ENCODE data around the gene KCNC4. TPM values are rescaled to one million over a fixed set of nuclear protein-coding genes. Genes with fewer than 3 reads are reported as not detected.
A peak's percentile ranks its signal among the peaks of the same experiment; 100 is the strongest.

KCNC4 gene
- polyA plus RNA-seq, 1 donor from 2014 or later: 0.57 TPM

DNA sequence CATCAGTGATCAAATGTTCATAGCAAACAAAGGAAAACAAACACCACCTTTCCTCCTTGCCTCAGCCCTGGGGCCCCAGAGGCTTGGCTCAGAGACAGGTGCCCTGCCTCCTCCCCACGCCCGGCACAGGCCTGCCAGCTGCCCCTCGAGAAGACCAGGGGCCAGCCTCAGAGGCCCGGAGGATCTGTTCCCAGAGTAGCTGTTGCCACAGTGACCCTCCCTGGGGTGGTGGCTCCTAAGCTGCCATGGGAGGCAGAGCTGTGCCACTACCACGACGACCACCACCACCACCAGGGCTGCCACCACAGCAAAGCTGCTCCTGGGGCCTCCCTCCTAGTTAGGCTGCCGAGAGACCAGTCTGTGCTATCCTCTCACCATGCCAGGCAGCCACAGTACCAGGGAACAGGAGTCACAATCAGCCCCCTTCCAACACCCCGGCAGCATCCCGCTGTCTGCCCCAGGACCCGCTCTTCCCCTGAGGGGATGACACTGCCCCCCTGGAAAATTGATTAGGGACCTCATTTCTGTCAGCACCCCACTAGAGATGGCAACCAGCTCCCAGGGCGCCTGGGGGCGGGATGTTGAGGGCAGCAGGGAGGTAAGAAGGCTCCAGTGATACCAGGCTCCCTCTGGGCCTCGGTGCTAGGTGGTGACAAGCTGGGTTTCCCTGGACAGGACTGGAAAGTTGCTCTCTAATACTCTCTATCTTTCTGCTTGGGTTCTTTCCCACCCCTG is 30.5 kb downstream of the KCNC4 start:
- H3K9ac ChIP-seq (ENCODE audit: low read length): no peak overlapping the region
- H3F3A ChIP-seq (ENCODE audit: insufficient read depth, low read length, poor library complexity, severe bottlenecking): no peaks in the 10 kb centered on the region
- H3K4me2 ChIP-seq (ENCODE audit: low read length): no peak overlapping the region
- TF ChIP-seq RAD21 (conservative IDR thresholded peaks at IDR 0.05): no peak
- no peaks in the 10 kb centered on the region for H3K9me3 ChIP-seq (ENCODE audit: low read length)
- no peaks in the 10 kb centered on the region for H3K79me2 ChIP-seq (replicated peaks; ENCODE audit: insufficient read depth, low read length)
- H3K9me2 ChIP-seq (ENCODE audit: insufficient read depth, low read length): no peaks in the 10 kb centered on the region
- peak overlapping the region; percentile 73 for H3K27ac ChIP-seq (ENCODE audit: low read length)
- no peak overlapping the region for H3K4me3 ChIP-seq (ENCODE audit: low read length)
- no peaks in the 10 kb centered on the region for H4K20me1 ChIP-seq (ENCODE audit: insufficient read depth)
- no peaks in the 10 kb centered on the region for H3K27me3 ChIP-seq (ENCODE audit: insufficient read depth, low read depth, low read length)
- no peaks in the 10 kb centered on the region for H3K36me3 ChIP-seq (ENCODE audit: insufficient read depth, low read length)
- no peak overlapping the region for H2AFZ ChIP-seq (ENCODE audit: low read depth, low read length)

DNA sequence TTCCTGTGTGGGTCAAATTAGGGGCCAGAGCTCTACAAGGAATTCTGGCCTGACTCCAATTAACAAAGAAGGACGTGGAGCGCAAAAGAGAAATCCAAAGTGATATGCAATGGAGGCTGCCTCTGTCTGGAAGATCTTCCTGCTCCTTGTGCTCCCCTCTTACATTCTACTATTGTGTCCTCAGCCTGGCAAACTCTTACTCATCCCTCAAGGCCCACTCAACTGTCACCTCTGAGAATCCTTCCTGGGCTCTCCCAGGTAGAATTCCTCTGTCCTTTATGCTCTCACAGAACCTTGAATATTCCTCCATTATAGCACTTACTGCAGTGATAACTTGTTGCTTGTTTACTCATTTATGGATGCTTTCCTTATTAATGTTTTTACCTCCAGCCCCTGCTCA is 31.4 kb downstream of the KCNC4 start:
- Histone ChIP-seq H3F3A (ENCODE audit: insufficient read depth, low read length, poor library complexity, severe bottlenecking) (no peaks in the 10 kb centered on the region), H4K20me1 (ENCODE audit: insufficient read depth) (no peaks in the 10 kb centered on the region), H3K9me3 (ENCODE audit: low read length) (no peaks in the 10 kb centered on the region), H3K4me3 (ENCODE audit: low read length) (no peak overlapping the region), H3K9me2 (ENCODE audit: insufficient read depth, low read length) (no peaks in the 10 kb centered on the region), H3K9ac (ENCODE audit: low read length) (no peak overlapping the region), H2AFZ (ENCODE audit: low read depth, low read length) (no peak overlapping the region), H3K36me3 (ENCODE audit: insufficient read depth, low read length) (no peaks in the 10 kb centered on the region), H3K79me2 (replicated peaks; ENCODE audit: insufficient read depth, low read length) (no peaks in the 10 kb centered on the region), H3K27ac (ENCODE audit: low read length) (no peak overlapping the region), H3K27me3 (ENCODE audit: insufficient read depth, low read depth, low read length) (no peaks in the 10 kb centered on the region), H3K4me2 (ENCODE audit: low read length) (no peak overlapping the region)
- no peak for TF ChIP-seq MXI1 (conservative IDR thresholded peaks at IDR 0.05; ENCODE audit: poor library complexity, severe bottlenecking)
- TF ChIP-seq EZH2 (IDR thresholded peaks at IDR 0.05; ENCODE audit: borderline replicate concordance, insufficient read depth, low read length, poor library complexity, severe bottlenecking): no peak
- TF ChIP-seq, protein P1, sequence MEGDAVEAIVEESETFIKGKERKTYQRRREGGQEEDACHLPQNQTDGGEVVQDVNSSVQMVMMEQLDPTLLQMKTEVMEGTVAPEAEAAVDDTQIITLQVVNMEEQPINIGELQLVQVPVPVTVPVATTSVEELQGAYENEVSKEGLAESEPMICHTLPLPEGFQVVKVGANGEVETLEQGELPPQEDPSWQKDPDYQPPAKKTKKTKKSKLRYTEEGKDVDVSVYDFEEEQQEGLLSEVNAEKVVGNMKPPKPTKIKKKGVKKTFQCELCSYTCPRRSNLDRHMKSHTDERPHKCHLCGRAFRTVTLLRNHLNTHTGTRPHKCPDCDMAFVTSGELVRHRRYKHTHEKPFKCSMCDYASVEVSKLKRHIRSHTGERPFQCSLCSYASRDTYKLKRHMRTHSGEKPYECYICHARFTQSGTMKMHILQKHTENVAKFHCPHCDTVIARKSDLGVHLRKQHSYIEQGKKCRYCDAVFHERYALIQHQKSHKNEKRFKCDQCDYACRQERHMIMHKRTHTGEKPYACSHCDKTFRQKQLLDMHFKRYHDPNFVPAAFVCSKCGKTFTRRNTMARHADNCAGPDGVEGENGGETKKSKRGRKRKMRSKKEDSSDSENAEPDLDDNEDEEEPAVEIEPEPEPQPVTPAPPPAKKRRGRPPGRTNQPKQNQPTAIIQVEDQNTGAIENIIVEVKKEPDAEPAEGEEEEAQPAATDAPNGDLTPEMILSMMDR (IDR thresholded peaks at IDR 0.05; ENCODE audit: poor library complexity, severe bottlenecking): no peak
- no peak for TF ChIP-seq TAF1 (IDR thresholded peaks at IDR 0.05; ENCODE audit: low read depth)
- TF ChIP-seq SMC3 (conservative IDR thresholded peaks at IDR 0.05; ENCODE audit: poor library complexity): no peak
- TF ChIP-seq RAD21 (conservative IDR thresholded peaks at IDR 0.05): no peak
- TF ChIP-seq, protein P2, sequence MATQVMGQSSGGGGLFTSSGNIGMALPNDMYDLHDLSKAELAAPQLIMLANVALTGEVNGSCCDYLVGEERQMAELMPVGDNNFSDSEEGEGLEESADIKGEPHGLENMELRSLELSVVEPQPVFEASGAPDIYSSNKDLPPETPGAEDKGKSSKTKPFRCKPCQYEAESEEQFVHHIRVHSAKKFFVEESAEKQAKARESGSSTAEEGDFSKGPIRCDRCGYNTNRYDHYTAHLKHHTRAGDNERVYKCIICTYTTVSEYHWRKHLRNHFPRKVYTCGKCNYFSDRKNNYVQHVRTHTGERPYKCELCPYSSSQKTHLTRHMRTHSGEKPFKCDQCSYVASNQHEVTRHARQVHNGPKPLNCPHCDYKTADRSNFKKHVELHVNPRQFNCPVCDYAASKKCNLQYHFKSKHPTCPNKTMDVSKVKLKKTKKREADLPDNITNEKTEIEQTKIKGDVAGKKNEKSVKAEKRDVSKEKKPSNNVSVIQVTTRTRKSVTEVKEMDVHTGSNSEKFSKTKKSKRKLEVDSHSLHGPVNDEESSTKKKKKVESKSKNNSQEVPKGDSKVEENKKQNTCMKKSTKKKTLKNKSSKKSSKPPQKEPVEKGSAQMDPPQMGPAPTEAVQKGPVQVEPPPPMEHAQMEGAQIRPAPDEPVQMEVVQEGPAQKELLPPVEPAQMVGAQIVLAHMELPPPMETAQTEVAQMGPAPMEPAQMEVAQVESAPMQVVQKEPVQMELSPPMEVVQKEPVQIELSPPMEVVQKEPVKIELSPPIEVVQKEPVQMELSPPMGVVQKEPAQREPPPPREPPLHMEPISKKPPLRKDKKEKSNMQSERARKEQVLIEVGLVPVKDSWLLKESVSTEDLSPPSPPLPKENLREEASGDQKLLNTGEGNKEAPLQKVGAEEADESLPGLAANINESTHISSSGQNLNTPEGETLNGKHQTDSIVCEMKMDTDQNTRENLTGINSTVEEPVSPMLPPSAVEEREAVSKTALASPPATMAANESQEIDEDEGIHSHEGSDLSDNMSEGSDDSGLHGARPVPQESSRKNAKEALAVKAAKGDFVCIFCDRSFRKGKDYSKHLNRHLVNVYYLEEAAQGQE (IDR thresholded peaks at IDR 0.05; ENCODE audit: borderline replicate concordance): no peak
- no peak for TF ChIP-seq POLR2AphosphoS5 (IDR thresholded peaks at IDR 0.05)
- no peak for TF ChIP-seq EP300 (conservative IDR thresholded peaks at IDR 0.05; ENCODE audit: poor library complexity, severe bottlenecking)
